Tibial nerve (tissue), 4 donors: ENCODE results near the gene TMC3. TPM values are rescaled to one million over a fixed set of nuclear protein-coding genes. Genes with fewer than 3 reads are reported as not detected.

Experiments
- DNase-seq, 2 donors: peaks; one replicate each; pipeline ENCODE4 v3.0.0-alpha.2; 2019; ENCODE audit warnings: low spot score in 2 of 2
- H3K27ac ChIP-seq, 4 donors: fragments of 200-600 bp; sonication (generic) in 3 of 4; one replicate each; pipeline ENCODE4 v1.5.1; 2017 to 2019; ENCODE audit warnings: mild to moderate bottlenecking in 1 of 4
- H3K27me3 ChIP-seq, 2 donors: fragments of 200-600 bp; sonication (generic) in 1 of 2; one replicate each; pipeline versions ENCODE4 v1.5.1 to v1.6.0; 2017 to 2019
- H3K36me3 ChIP-seq, 3 donors: fragments of 200-600 bp; sonication (generic); one replicate each; pipeline ENCODE4 v1.5.1; 2018 to 2019
- H3K4me1 ChIP-seq, 4 donors: fragments of 200-600 bp; sonication (generic) in 3 of 4; one replicate each; pipeline ENCODE4 v1.5.1; 2017 to 2019
- H3K4me3 ChIP-seq, 4 donors: fragments of 200-600 bp; sonication (generic) in 3 of 4; one replicate each; pipeline ENCODE4 v1.5.1; 2017 to 2019; ENCODE audit warnings: mild to moderate bottlenecking in 1 of 4, moderate library complexity in 1 of 4
- H3K9me3 ChIP-seq, 4 donors: fragments of 200-600 bp; sonication (generic) in 3 of 4; one replicate each; pipeline ENCODE4 v1.5.1; 2017 to 2019
- CTCF ChIP-seq, 5 experiments: fragments of 200-600 bp in 3 of 5; fragments of 450-650 bp in 2 of 5; sonication (generic) in 3 of 5; IDR thresholded peaks; one replicate each; pipeline ENCODE4 v1.5.1; 2016 to 2019; ENCODE audit warnings: antibody characterized with exemption in 5 of 5, mild to moderate bottlenecking in 3 of 5, moderate library complexity in 2 of 5
- EP300 ChIP-seq, 2 donors: sonication (generic); formaldehyde crosslinking; IDR thresholded peaks; one replicate each; pipeline ENCODE4 v1.6.1; 2017; ENCODE audit warnings: antibody characterized with exemption in 2 of 2, mild to moderate bottlenecking in 1 of 2
- POLR2A ChIP-seq, 2 donors: fragments of 450-650 bp; IDR thresholded peaks; one replicate each; pipeline ENCODE4 v1.6.1; 2017; ENCODE audit warnings: antibody characterized with exemption in 2 of 2, mild to moderate bottlenecking in 2 of 2, moderate library complexity in 2 of 2
- WGBS, 2 donors: methylation state at CpG; one replicate each; pipeline ENCODE4 v1.1.5; 2018; 5-methylcytosine and 5-hydroxymethylcytosine counted together
- total RNA-seq, 4 donors: library from RNA; depleted of rRNA; stranded (reverse); fragments of >200 nt; gene quantifications; one replicate each; pipeline ENCODE4 v1.1.0, GENCODE V29; 2016

The TMC3 gene
- total RNA-seq, 4 donors from 2014 or later: not detected

GRCh38 chr15:81285461-81285860 is 88.6 kb downstream of the TMC3 start:
- H3K27ac ChIP-seq: no peak overlapping the region
- no peak overlapping the region for H3K4me3 ChIP-seq
- 91 to 94% methylated on average over 6 of the region's 6 CpGs for WGBS, 2 donors
- H3K4me1 ChIP-seq: peaks cover 0 to 7% (median 0%) of the 10 kb centered on the region in 4 donors
- peaks cover 0 to 43% (median 0%) of the 10 kb centered on the region in 3 donors for H3K36me3 ChIP-seq
- TF ChIP-seq CTCF (IDR thresholded peaks at IDR 0.05) (no peak), EP300 (IDR thresholded peaks at IDR 0.05) (no peak), POLR2A (IDR thresholded peaks at IDR 0.05) (no peak)
- H3K9me3 ChIP-seq: no peaks in the 10 kb centered on the region
- DNase-seq: no peak
- no peaks in the 10 kb centered on the region for H3K27me3 ChIP-seq

- Histone ChIP-seq H3K9me3 (no peaks in the 10 kb centered on the region), H3K27me3 (no peaks in the 10 kb centered on the region), H3K36me3 (peaks cover 0 to 47% (median 0%) of the 10 kb centered on the region in 3 donors), H3K4me3 (no peak overlapping the region), H3K27ac (no peak overlapping the region), H3K4me1 (peaks cover 0 to 17% (median 0%) of the 10 kb centered on the region in 4 donors)
- no peak for TF ChIP-seq EP300 (IDR thresholded peaks at IDR 0.05)
- no peak for TF ChIP-seq CTCF (IDR thresholded peaks at IDR 0.05)
- TF ChIP-seq POLR2A (IDR thresholded peaks at IDR 0.05): no peak
- no peak for DNase-seq
- 78 to 83% methylated on average over 5 of the region's 5 CpGs for WGBS, 2 donors
Measured at GRCh38 chr15:81284256-81285031, 89.6 kb downstream of the TMC3 start.

DNA sequence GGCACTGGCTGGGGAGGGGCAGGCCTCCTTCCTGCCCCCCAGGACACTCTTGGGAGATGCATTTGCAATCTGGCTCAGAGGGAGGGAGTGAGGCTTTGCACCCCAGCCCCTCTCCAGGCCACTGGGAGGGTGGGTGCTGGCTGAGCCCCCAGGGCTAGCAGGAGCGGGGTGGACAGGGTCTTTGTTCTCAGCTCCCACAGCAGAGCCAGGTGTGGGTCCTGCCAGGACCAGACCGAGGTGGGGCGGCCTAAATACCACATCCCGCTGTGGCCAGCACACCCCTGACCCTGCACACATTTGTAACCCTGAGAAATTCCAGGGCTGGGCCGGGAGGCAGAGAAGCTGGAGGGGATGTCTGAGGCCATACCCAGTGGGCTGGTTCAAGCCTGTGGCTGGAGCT is 91.1 kb downstream of the TMC3 start:
- Histone ChIP-seq H3K27me3 (no peaks in the 10 kb centered on the region), H3K4me1 (peaks cover 0 to 18% (median 0%) of the 10 kb centered on the region in 4 donors), H3K9me3 (peaks cover 0 to 4% (median 0%) of the 10 kb centered on the region in 4 donors), H3K4me3 (no peak overlapping the region), H3K27ac (no peak overlapping the region), H3K36me3 (peaks cover 0 to 52% (median 0%) of the 10 kb centered on the region in 3 donors)
- WGBS, 2 donors: 50 to 92% methylated on average over 5 of the region's 5 CpGs
- DNase-seq: no peak
- TF ChIP-seq EP300 (IDR thresholded peaks at IDR 0.05) (no peak), CTCF (IDR thresholded peaks at IDR 0.05) (no peak), POLR2A (IDR thresholded peaks at IDR 0.05) (no peak)

GRCh38 chr15:81282606-81282895 is 91.5 kb downstream of the TMC3 start:
- DNase-seq: no peak
- TF ChIP-seq CTCF (IDR thresholded peaks at IDR 0.05): no peak
- no peak for TF ChIP-seq EP300 (IDR thresholded peaks at IDR 0.05)
- TF ChIP-seq POLR2A (IDR thresholded peaks at IDR 0.05): no peak
- H3K4me3 ChIP-seq: no peak overlapping the region
- peaks cover 0 to 49% (median 0%) of the 10 kb centered on the region in 3 donors for H3K36me3 ChIP-seq
- H3K9me3 ChIP-seq: peaks cover 0 to 8% (median 0%) of the 10 kb centered on the region in 4 donors
- H3K4me1 ChIP-seq: peaks cover 0 to 18% (median 0%) of the 10 kb centered on the region in 4 donors
- 94 to 97% methylated on average over 18 of the region's 18 CpGs for WGBS, 2 donors
- no peaks in the 10 kb centered on the region for H3K27me3 ChIP-seq
- no peak overlapping the region for H3K27ac ChIP-seq

GRCh38 chr15:81281766-81282605 is 92.0 kb downstream of the TMC3 start:
- WGBS, 2 donors: 81 to 85% methylated on average over 12 of the region's 12 CpGs
- H3K4me1 ChIP-seq: peaks cover 0 to 18% (median 0%) of the 10 kb centered on the region in 4 donors
- no peak overlapping the region for H3K4me3 ChIP-seq
- H3K27me3 ChIP-seq: no peaks in the 10 kb centered on the region
- H3K36me3 ChIP-seq: peaks cover 0 to 54% (median 0%) of the 10 kb centered on the region in 3 donors
- peaks cover 0 to 14% (median 0%) of the 10 kb centered on the region in 4 donors for H3K9me3 ChIP-seq
- DNase-seq: no peak
- H3K27ac ChIP-seq: no peak overlapping the region
- no peak for TF ChIP-seq POLR2A (IDR thresholded peaks at IDR 0.05)
- TF ChIP-seq CTCF (IDR thresholded peaks at IDR 0.05): no peak
- TF ChIP-seq EP300 (IDR thresholded peaks at IDR 0.05): no peak
